ENCODE results near the gene COX4I1.
"Not testable (repeated sequence)": the region's sequence is repeated elsewhere in the genome, so short reads cannot be mapped to it uniquely, and the experiment has no call there.

Gene COX4I1

DNA sequence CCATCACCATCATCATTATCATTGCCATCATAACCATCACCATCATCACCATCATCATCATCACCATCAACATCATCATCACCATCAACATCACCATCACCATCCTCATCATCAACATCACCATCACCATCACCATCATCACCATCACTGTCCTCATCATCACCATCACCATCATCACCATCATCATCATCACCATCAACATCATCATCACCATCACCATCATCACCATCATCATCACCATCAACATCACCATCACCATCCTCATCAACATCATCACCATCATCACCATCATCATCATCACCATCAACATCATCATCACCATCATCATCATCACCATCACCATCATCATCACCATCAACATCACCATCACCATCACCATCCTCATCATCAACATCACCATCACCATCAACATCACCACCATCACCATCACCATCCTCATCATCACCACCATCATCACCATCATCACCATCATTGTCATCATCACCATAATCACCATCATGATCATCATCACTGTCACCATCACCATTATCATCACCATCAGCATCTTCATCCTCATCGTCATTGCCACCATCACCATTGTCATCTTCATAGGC is 23.9 kb downstream of the COX4I1 start:
- FAIRE-seq (peak; percentile 98), DNase-seq (ENCODE audit: low spot score) (no peak)

GRCh38 chr16:85824161-85825135 is 25.0 kb downstream of the COX4I1 start:
- no peak for FAIRE-seq
- no peak for DNase-seq (ENCODE audit: low spot score)

- FAIRE-seq (no peak), DNase-seq (ENCODE audit: low spot score) (no peak)
These were observed 25.8 kb downstream of the COX4I1 start for GRCh38 chr16:85825326-85825725.

- peak; percentile 96 for FAIRE-seq
These were observed 27.3 kb downstream of the COX4I1 start for GRCh38 chr16:85826686-85827247.

GRCh38 chr16:85828166-85828565 is 28.7 kb downstream of the COX4I1 start:
- DNase-seq (ENCODE audit: low spot score) (no peak), FAIRE-seq (no peak)

More at GRCh38 chr16:85826686-85827247, 27.3 kb downstream of the COX4I1 start:
- DNase-seq (ENCODE audit: low spot score) = no peak

GRCh38 chr16:85829171-85829719 is 29.8 kb downstream of the COX4I1 start:
- DNase-seq (ENCODE audit: low spot score) (no peak), FAIRE-seq (no peak)

GRCh38 chr16:85829751-85830445 is 30.4 kb downstream of the COX4I1 start:
- DNase-seq (ENCODE audit: low spot score) = no peak
- FAIRE-seq = no peak

DNA sequence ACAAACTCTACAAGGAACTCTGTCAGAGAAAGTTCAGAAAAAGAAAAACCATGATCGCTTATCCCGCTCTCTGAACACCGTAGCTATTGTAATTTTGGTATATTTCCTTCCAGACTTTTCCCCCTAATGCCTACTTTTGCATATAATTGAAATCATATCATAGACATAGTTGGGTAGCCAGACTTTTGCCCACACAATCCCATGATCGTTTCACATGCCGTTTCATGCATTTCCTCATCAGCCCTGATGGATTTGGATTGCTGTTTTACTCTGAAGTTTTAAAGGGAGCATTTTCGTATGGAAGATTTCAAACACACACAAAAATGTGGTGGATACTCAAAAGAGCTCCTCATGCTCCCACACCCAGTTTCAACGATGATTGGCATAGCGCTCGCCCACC is 31.3 kb downstream of the COX4I1 start:
- FAIRE-seq (no peak), DNase-seq (ENCODE audit: low spot score) (no peak)

DNA sequence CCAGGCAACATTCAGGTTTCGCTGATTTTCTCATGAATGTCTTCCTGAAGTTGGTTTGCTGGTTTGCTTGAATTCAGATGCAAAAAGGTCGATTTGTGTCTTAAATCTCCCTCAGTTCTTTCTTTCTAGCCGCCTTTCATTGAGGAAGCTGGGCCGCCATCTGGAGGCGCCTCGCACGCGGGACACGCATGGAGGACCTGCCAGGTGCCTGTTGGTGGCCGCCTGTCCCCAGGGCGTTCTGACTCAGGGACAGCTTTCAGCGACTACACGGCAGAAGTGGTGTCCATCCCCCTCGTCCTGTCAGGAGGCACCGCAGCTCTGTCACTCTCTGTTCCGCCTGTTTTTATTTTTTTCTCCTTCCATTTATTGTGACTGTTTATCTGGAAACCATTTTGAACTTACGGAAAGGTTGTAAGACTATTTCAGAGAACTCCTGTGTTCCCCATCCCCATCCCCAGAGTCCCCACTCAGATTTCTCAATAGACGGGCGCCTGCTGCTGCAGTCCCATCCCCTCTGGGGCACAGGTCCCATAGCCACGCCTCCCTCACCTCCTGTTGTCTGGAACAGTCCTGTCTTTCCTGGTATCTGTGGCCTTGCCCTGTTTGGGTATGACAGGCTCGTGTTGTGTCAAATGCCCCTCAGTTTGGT is 33.2 kb downstream of the COX4I1 start:
- FAIRE-seq = no peak
- DNase-seq (ENCODE audit: low spot score) = no peak

DNA sequence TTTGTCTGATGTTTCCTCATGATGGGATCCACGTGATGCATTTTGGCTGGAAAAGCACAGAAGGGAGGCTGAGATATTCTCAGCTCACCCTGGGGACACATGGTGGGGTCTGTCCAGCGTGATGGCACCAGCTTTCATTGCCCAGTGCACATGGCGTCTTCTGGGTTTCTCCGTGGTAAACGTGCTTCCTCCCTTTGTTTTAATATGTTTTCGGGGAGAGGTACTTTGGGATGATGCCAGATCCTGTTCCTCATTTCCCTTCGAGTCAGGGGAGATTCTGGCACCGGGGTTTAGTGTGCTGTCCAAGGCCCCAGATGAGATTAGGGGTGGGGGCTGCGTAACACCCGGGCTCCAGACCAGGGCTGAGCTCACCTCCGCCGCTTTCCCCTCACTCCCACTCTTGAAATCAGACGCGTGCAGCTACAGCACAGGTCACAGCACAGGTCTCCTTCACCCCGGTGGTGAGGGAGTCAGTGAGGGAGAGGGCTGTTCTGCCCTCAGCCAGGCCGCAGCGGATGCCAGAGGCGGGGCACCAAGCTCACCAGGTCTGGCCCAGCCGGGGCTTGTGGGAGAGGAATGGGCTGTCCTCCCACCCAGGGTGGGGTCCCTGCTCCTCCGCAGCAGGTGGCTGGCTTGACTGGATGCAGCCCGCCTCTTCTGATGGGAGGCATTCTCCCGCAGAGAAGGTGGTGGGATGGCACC is 33.9 kb downstream of the COX4I1 start:
- DNase-seq (ENCODE audit: low spot score) (no peak), FAIRE-seq (no peak)

- DNase-seq (ENCODE audit: low spot score) (no peak), FAIRE-seq (no peak)
These were observed 35.2 kb downstream of the COX4I1 start for GRCh38 chr16:85834741-85835140.

DNA sequence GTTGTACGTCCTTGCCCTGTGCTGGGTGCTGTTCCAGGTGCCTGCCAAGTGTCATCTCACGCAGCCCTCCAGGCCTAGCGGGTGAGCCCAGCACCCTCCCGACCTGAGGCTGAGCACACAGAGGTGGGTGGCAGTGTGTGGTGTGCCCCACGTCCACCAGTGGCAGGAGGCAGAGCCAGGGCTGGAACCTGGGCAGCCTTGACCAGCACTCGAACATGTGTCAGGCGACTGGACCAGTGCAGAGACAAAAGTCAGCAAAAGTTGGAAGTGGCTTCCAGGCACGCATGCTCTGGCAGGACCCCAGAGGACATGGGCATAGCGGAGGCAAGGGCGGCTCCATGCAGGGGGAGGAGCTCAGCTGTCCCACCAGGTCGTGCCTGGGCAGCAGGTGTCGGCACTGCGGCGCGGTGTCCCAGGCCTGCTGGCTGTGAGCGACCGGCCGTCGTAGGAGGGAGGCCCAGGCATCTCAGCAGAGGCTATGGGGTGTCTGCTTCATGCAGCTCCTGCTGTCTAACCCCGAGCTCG is 35.8 kb downstream of the COX4I1 start:
- no peak for DNase-seq (ENCODE audit: low spot score)
- FAIRE-seq = no peak

DNA sequence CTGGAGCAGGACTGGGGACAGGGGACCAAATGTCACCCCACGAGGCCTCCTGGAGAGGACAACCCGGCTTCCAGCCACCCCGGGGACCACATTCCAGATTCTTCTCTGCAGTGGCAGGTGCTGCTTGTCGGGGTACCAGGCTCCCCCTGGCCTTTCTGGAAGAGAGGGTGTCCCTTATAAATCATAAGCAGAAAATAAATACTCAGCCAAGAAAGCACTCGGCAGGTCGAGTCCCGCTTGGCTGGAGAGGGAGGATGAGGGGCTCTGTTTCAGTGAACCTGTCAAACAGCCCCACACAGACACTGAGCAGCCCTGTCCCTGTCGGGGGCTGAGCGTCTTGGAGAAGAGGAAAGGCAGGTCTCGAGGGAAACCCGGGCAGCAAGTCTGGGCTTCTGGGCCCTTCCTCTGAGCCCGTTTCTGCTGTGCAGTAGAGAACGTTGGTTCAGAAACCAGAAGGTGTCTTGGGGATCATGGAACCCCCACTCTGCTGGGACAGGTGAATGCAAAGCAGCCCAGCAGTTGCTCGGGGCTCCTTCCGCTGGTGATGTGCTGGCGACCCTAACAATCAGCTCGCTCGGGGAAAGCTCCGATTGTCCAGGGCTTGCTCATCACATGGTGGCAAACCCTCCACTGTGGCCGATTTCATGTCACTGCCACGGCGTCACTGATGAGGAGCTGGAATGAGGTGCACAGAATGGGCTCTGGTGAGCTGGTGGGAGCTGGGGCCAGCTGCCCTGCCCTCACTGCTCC is 36.6 kb downstream of the COX4I1 start:
- DNase-seq (ENCODE audit: low spot score) (no peak), FAIRE-seq (no peak)

DNA sequence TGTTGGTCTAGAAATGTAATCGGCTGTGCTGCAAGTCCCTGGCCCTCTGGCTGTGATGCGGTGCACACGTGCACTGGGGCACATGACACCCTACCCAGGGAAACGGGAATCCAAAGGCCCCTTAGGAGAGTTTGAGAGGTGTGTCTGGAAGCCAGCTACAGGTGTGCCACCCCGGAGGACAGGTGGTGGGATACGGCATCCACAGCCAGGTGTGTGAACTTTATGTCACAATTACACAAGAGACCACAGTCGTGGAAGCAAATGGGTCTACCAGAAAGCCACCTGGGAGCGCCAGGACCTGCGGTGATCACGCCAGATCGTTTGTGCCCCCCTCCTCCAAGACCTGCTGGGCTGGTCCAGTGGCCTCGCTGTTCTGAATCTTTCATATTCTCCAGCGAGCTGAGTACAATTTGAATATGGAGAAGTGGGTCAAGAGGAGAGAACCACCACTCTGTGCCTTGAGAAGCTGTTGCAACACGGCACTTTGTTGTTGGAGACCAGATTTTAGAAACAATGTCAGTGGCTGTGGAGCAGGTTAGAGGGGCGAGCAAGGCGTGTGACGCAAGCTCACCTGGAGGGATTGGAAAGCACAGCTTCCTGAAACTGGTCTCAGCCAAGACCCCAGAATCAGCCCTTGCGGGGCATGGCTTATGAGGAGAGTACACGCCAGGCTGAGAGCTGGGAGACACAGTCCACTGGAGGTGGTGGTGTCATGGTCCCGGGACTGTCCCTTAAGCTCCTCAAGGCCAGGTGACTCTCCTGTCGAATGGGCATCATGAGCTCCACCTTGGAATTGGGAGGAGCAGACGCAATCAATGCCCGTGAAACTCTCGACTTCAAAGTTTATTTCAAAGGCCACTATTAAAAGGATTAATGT is 37.4 kb downstream of the COX4I1 start:
- FAIRE-seq = no peak
- no peak for DNase-seq (ENCODE audit: low spot score)

GRCh38 chr16:85837654-85838053 is 38.2 kb downstream of the COX4I1 start:
- not testable (repeated sequence) for FAIRE-seq; DNase-seq (ENCODE audit: low spot score)

GRCh38 chr16:85838381-85838780 is 38.9 kb downstream of the COX4I1 start:
- FAIRE-seq (no peak), DNase-seq (ENCODE audit: low spot score) (no peak)

DNA sequence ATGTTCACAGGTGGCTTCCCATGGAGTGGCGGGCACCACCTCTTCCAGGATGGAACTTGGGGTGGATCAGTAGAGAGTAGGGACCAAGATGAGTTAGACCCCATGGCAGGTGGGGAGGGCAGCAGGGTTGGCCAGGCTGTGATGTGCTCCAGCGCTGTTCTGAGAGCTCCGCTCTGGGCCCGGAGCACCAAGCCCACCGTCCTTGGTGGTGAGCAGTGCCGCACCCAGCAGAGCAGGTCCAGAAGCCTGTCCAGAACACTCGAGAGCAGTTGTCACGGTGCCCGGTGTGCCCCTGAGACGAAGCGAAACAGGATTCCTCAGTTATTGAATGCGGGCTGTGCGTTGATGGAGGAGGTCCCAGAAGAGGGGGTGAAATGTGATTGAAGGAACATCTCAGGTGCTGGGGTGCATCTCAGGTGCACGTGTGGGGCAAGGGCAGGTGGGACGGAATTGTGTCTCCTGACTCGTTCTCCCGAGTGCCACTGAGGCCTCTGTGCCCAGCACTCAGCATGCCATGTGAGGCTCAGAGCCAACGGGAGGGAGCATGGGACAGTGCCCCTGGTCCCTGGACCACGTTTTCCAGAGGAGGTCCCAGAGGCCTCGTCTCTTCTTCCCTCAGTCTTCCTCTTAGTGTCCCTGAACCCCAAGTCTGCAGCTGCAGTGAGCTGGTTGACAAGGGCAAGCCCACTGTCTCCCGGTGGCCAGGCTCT is 39.5 kb downstream of the COX4I1 start:
- FAIRE-seq (no peak), DNase-seq (ENCODE audit: low spot score) (no peak)
